NOMO-1 (cell line): Measurements from ENCODE around the gene RSRC2.

Experiments
- DNase-seq, 2 experiments: peaks; one replicate each; lab custom pipeline; 2025; ENCODE audit not compliant: unreplicated experiment in 2 of 2; lab: John Stamatoyannopoulos, UW

RSRC2 gene

DNA sequence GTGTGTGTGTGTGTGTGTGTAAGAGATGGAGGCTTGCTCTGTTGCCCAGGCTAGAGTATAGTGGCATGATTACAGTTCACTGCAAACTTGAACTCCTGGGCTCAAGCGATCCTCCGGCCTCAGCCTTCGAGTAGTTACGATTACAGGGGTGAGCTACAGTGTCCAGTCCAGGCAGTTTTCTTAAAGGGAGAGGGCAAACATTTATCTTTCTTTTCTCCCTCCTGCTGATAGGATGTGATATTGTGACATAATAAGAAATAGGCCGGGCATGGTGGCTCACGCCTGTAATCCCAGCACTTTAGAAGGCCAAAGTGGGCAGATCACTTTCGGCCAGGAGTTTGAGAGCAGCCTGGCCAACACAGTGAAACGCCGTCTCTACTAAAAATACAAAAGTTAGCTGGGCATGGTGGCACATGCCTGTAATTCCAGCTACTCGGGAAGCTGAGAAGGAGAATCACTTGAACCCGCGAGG, 72.5 kb downstream of the RSRC2 start:
- no peak for DNase-seq
